Stimulated activated CD4-positive, alpha-beta T cell treated with anti-CD3 and anti-CD28 coated beads, Interleukin-4, amount 100 ng/mL, for 4 hours (primary cell): ENCODE data around the gene ACAN.

Source experiments
- DNase-seq, 2 experiments: peaks; one replicate each; pipeline ENCODE4 v3.0.0-alpha.2; 2020

ACAN gene

GRCh38 chr15:88844749-88845386 is 41.6 kb downstream of the ACAN start:
- DNase-seq, result no peak

- no peak for DNase-seq
Observed at GRCh38 chr15:88845616-88846015, 42.4 kb downstream of the ACAN start.

GRCh38 chr15:88847144-88847543 is 43.9 kb downstream of the ACAN start:
- DNase-seq, result no peak

GRCh38 chr15:88848203-88848602 is 45.0 kb downstream of the ACAN start:
- no peak for DNase-seq

GRCh38 chr15:88849376-88850072 is 46.3 kb downstream of the ACAN start:
- DNase-seq, result no peak

- no peak for DNase-seq
Observed at GRCh38 chr15:88852476-88852875, 49.2 kb downstream of the ACAN start.

GRCh38 chr15:88858934-88859333 is 55.7 kb downstream of the ACAN start:
- DNase-seq, result no peak

GRCh38 chr15:88859550-88859949 is 56.3 kb downstream of the ACAN start:
- DNase-seq, result no peak

- no peak for DNase-seq
Observed at GRCh38 chr15:88860212-88860611, 57.0 kb downstream of the ACAN start.

GRCh38 chr15:88863412-88863811 is 60.2 kb downstream of the ACAN start:
- DNase-seq, result no peak

GRCh38 chr15:88864861-88865497 is 61.7 kb downstream of the ACAN start:
- no peak for DNase-seq

- no peak for DNase-seq
Observed at GRCh38 chr15:88865498-88866099, 62.4 kb downstream of the ACAN start.

- no peak for DNase-seq
Observed at GRCh38 chr15:88866295-88866881, 63.2 kb downstream of the ACAN start.

- DNase-seq, result no peak
Observed at GRCh38 chr15:88871313-88871712, 68.1 kb downstream of the ACAN start.

GRCh38 chr15:88872106-88872505 is 68.9 kb downstream of the ACAN start:
- no peak for DNase-seq

- DNase-seq, result no peak
Observed at GRCh38 chr15:88872706-88873105, 69.5 kb downstream of the ACAN start.

GRCh38 chr15:88873786-88874185 is 70.5 kb downstream of the ACAN start:
- DNase-seq, result no peak

GRCh38 chr15:88874275-88874674 is 71.0 kb downstream of the ACAN start:
- no peak for DNase-seq

GRCh38 chr15:88874684-88875083 is 71.4 kb downstream of the ACAN start:
- no peak for DNase-seq

GRCh38 chr15:88876573-88876972 is 73.3 kb downstream of the ACAN start:
- DNase-seq, result no peak

- no peak for DNase-seq
Observed at GRCh38 chr15:88877415-88877814, 74.2 kb downstream of the ACAN start.

- no peak for DNase-seq
Observed at GRCh38 chr15:88877906-88878305, 74.7 kb downstream of the ACAN start.

- peak in 1 of 2 experiments; percentile 31 for DNase-seq
Observed at GRCh38 chr15:88878720-88879184, 75.5 kb downstream of the ACAN start.
